ENCODE data around the gene PTPN14.
"Not testable (repeated sequence)": the region's sequence is repeated elsewhere in the genome, so short reads cannot be mapped to it uniquely, and the experiment has no call there.

PTPN14 gene

DNA sequence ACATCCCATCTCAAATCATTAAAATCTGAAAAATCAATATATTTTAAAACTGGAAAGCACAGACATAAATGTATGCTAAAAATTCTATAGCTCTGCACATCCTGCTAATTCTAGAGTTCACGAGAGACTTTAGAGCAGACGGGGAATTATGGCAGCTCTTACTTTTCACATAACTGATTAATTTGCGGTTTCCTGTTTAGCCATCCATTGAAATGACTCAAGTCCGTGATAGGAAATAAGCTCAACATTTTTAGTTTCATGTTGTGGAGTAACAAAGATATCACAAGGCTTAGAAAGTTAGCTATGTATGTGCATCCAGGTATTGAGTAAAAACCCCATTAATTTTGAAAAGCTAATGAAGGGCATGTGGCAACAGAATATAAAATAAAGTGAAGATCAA is 147.2 kb downstream of the PTPN14 start:
- DNase-seq (ENCODE audit: low read depth in 1 of 2, low spot score in 1 of 2): no peak

DNA sequence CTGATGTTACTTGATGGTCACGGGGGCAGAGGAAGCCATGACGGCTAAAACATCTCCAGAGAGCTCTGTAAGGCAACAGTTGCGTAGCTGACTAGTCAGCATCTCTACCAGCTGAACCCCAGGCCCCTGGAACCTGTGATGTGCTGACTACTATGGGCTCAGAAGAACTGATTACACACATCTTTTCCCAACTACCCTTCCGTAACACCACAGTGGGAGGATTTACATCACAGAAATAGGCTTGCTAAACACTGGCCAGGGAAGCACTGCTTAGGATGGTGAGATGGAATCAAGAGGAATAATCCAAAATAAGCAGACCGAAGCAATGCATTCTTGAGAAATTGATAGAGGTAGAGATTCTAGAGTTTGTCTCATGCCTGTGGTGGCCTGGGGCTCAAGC is 148.0 kb downstream of the PTPN14 start:
- DNase-seq (ENCODE audit: low read depth in 1 of 2, low spot score in 1 of 2): no peak

DNA sequence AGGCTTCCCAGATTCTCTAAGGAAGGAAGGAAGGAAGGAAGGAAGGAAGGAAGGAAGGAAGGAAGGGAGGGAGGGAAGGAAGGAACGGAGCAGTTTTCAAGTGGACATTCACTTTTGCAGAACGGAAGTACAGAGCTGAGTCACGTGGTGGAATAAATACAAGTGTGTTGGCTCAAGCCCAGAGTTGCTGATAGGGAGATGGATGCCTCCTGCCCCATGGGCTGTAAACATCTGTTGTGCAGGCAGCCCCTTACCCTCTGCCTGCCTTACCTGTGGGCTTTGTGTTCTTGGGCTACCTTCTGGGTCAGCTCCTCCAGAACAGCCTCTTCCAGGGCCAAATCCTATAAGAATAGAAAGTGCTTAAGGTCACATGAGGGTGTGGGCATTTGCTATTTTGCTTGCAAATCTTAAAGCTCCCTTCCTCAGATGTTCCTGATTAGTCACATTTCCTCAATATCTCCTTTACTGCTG is 148.8 kb downstream of the PTPN14 start:
- DNase-seq (ENCODE audit: low read depth in 1 of 2, low spot score in 1 of 2): no peak

DNA sequence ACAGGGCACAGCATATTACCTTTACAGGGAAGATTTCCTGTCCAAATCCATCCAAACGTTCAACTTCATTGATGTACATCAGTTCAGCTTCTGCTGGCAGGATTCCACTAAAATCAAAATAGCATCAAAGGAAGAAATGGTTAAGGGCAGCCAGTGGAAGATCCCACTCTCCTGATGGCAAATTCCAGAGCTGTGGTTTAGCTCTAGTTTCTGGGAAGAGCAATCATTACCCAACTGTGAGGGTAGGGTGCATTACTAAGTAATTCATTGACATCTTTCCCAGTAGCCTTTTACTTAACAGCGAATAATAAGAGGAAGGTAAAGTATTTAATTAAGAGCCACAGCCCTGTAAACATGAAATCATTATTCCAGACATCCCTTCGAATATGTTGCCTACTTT is 149.7 kb downstream of the PTPN14 start:
- no peak for DNase-seq (ENCODE audit: low read depth in 1 of 2, low spot score in 1 of 2)

DNA sequence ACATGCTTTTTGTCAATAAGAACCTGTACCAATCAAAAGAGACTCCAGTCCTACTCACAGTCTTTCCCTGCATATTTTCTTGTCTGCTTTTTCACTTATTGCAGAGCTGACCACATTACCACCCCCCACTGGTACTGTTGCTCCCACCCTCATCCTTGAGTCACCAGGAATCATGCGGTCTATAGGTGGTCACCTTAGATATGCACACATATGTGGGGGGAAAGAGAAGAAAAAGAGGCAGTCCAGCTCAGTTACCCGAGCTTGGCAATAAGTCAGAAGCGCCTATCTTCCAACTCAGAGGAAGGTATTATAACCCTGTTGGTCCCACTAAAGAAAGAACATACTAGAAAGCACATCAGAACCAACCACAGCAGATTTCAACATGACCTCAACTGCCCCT is 151.3 kb downstream of the PTPN14 start:
- no peak for DNase-seq (ENCODE audit: low read depth in 1 of 2, low spot score in 1 of 2)

DNA sequence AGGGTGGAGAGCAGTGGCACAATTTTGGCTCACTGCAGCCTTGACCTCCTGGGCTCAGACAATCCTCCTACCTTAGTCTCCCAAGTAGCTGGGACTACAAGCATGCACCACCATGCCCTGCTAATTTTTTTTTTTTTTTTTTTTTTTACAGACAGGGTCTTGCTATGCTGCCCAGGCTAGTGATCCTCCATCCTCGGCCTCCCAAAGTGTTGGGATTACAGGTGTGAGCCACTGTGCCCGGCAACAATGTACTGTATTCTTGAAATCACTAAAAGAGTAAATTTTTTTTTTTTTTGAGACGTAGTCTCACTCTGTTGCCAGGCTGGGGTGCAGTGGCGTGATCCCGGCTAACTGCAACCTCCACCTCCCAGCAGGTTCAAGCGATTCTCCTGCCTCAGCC is 152.9 kb downstream of the PTPN14 start:
- DNase-seq (ENCODE audit: low read depth in 1 of 2, low spot score in 1 of 2): no peak

DNA sequence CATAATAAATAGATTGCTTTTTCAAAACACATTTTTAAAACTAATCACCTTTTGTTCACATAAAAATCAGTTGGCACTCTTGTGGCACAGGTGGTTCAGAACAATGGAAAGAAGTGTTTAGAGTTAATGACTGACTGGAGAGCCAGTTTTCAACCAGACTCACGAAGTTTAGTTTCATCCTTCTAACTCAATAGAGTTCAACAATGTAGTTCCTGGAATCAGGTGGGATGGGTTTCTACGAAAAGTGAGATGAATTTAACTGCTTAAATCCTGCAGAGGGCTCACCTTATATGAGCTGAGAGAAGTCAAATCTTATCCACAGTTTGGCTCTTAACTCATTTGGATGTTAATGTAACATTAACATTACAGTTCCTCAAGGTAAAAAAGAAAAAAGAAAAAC is 153.9 kb downstream of the PTPN14 start:
- DNase-seq (ENCODE audit: low read depth in 1 of 2, low spot score in 1 of 2): no peak

DNA sequence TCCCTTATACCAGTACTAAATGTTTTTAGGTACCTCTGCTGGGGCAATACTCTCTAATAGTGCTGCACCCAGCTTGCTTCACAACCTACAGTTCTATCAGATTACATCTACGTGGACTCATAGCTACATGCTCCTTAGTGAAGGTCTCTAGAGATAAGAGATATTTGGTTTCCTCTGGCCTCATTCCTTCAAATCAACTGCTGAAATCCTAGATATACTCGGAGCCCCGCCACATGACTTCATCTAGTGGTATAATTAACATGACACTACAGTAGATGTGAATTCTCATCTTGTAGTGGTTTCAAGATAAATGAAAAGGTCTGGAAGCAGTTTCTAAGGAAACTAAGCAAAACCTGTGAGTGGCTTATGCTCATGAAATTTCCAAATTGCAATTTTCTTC is 155.1 kb downstream of the PTPN14 start:
- DNase-seq (ENCODE audit: low read depth in 1 of 2, low spot score in 1 of 2): no peak

DNA sequence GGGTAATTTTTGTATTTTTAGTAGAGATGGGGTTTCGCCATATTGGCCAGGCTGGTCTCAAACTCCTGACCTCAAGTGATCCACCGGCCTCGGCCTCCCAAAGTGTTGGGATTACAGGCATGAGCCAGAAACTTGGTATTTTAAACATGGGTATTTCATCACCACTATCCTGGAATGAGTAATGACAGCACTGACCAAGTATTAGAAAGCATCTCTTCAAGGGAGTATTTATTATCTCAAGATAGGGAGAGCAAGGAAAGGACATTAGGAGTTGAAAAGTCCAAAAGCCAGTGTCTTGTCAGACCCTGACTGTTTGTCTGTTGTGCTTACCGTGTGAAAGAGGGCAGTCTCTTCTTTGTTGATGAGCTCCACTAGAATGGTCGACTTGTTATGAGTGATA is 156.8 kb downstream of the PTPN14 start:
- DNase-seq (ENCODE audit: low read depth in 1 of 2, low spot score in 1 of 2): not testable (repeated sequence)

DNA sequence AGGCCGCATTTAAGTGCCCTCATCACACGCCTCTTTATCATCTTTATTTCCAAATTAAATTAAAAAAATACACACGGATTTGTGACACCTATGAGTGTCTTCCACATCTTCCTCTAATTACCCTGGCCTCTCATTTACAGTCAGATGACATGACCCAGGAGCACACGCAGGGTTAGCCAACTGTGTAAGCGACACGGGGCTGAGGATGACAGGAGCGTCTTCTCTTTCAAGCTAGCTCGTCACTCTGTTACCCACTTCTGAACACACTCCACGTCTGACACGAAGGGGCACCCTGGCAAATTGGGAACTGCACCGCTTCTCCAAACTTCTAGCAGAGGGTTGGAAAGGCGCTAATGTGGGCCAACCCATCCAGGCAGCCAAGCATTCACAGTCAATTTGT is 158.3 kb downstream of the PTPN14 start:
- DNase-seq (ENCODE audit: low read depth in 1 of 2, low spot score in 1 of 2): no peak

DNA sequence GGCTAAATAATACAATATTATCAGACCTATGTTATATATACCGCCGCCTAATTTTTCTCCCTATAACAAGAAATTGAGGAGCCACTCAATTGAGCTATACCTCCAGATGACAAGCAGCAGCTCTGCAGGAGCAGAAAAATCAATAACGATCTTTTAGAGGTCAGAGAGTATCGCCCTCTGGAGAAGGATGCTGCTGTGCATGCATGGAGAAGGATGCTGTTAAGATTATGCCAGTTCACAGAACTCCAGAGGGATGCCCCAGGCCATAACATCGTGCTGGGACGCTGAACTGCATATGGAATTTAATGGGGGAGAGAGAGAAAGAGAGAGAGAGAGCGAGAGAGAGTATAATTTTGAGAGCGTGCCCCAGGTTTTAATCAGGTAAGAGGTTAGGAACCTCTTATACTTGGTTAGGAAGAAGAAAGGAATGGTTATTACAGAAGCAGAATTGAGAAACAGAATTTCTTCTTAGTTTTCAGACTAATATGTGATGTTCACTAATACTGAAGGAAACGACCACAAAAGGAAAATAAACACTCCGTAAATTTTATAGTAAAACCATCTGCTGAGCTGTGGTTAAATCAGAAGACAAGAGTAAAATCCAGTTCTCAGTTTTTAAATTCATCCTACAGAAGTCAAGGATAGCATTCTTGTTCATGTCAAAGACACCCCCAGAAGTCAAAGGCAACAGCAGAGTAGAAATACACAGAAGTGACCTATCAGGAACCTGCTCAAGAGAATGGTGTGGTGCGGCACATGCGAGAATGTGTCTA is 159.3 kb downstream of the PTPN14 start:
- DNase-seq (ENCODE audit: low read depth in 1 of 2, low spot score in 1 of 2): no peak

DNA sequence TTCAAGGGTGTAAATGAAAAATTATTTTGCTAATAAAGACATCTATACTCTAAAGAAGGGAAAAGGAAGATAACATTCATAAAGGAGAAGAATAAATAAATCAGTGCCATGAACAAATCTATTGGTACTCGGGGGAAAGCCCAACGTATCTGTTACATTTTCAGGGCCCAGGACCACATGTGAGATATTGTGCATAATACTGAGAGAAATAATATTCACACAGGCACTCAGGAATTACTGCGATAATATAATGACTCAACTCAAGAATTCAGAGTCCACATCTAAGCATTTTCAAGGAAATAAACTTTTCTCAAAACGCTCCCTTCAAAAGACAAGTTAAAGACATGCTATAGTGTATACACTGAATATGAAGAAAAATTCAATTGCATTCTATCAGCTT is 161.7 kb downstream of the PTPN14 start:
- DNase-seq (ENCODE audit: low read depth in 1 of 2, low spot score in 1 of 2): no peak

DNA sequence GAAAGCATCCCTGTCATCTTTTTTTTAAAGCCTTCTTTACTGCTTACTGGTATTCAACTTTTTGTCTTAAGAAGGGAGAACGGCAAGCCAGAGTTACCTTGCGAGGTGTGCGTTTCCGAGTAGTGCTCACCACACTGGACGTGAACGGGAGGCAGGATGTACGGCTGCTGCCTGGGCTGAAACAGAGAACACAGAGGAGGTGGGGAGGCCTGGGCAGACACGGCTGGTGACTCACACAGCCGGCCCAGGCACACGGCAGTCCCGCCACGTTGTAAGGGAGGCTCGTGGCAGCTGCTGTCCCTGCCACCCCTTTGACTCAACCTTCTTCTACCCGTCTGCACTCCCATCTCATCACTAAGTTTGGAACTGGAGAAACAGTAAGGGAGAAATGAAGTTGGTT is 164.7 kb downstream of the PTPN14 start:
- no peak for DNase-seq (ENCODE audit: low read depth in 1 of 2, low spot score in 1 of 2)

DNA sequence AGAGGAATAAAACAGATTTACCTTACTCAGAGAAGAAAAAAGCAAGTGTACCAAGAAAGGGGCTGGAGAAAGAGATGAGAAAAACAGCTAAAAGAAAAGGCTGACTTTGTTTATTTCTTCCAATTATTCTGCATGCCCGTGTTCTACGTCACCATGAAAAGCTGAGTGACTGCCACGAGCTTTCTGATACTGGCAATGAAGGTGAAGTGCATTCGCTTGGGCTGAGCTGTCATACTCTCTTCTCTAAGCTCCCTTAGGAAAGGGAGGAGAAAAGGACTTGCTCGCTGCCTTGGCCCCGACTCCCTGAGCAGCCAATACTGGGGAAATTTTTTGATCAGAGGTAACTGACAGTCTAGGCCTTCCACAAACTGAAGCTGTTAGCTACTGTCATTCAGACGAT is 165.1 kb downstream of the PTPN14 start:
- no peak for DNase-seq (ENCODE audit: low read depth in 1 of 2, low spot score in 1 of 2)

DNA sequence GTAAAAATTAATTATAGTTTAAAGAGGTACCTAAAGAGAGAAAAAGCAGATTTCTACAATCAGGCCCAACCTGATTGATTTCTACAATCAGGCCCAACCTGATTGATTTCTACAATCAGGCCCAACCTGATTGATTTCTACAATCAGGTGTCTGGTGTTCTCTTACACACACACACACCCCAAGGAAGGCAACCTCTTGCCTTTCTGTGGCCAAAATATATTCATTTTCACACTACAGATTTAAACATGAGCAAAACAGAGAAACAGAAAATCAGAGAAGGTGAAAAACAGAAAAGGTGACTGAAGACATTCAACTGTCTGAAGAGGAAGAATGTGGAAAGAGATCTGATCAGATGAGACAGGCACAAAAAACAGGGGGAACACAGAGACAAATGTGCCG is 166.0 kb downstream of the PTPN14 start:
- no peak for DNase-seq (ENCODE audit: low read depth in 1 of 2, low spot score in 1 of 2)

DNA sequence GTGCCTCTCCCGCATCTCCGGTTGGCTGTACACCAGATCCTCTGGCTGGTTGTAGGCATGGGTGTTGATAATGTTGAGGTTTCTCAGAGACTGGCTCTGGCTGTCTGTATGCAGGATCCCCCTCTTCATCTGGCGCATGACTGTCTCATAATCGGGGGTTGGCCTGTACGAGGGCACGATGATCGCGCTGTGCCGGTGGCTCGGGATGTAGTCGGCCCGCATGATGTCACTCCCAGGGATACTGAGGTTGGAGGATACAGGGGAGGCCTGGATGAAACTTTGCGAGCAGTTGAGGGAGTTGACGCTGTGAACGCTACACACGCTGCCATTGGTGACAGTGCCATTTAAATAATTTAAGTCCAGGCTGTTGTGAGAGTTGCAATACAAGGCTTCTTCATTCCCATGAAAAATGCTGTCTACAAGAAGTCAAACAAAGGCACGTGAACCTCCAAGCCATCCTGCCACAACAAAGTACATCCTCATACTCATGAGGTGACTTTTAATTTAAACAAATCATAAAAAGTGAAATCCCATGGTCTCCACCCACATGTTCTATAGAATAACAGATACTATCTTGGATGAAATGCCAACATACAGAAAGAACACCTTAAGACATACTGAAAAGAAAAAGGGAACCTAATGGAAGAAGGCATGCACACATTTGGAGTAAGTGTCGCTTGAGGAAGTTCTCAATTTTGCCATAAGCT is 166.9 kb downstream of the PTPN14 start:
- DNase-seq (ENCODE audit: low read depth in 1 of 2, low spot score in 1 of 2): no peak

DNA sequence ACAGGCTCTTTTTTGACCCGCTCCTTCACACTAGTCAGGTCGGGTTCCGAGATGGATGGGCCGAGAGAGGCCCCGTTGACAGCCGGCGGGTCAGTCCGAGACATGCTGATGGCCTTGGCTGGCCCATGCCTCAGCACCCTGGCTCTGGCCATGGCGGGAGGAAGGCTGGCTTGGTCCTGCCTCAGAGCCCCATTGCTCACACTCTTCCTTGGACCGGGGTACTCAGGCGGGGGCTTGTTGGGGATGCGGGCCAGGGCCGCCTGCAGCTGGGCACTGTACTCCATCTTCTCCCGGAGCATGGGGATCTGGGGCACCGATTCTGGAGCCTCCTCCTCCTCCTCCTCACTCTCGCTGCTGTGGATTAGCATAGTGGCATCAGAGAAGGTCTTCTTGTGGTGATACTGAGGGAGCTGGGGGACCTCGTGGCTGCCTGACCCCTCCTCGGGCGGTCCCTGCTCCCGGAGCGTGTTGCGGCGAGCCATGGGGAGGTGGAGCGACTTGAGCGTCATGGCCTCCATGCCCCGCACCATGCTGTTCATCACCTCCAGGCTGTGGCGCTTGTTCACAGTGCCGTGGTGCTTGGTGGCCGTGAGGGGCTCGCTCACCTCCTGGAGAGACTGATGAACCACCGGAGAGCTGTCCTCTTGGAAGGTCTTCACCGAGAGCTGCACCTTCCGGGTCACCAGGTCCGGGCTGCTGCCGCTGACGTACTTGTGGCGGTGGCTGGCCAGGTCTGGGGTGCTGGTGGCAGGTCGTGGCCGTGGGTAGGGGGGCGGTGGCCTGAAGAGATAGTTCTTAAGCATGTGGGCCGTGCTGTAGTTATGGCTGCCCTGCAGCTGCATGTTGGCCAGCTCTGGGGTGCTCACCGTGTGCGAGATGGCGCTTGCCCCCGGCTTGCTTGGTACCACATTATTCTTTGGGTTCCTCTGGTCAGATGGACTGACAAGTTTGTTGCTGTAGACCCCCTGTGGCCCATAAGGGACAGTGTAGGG is 167.7 kb downstream of the PTPN14 start:
- DNase-seq (ENCODE audit: low read depth in 1 of 2, low spot score in 1 of 2): no peak

DNA sequence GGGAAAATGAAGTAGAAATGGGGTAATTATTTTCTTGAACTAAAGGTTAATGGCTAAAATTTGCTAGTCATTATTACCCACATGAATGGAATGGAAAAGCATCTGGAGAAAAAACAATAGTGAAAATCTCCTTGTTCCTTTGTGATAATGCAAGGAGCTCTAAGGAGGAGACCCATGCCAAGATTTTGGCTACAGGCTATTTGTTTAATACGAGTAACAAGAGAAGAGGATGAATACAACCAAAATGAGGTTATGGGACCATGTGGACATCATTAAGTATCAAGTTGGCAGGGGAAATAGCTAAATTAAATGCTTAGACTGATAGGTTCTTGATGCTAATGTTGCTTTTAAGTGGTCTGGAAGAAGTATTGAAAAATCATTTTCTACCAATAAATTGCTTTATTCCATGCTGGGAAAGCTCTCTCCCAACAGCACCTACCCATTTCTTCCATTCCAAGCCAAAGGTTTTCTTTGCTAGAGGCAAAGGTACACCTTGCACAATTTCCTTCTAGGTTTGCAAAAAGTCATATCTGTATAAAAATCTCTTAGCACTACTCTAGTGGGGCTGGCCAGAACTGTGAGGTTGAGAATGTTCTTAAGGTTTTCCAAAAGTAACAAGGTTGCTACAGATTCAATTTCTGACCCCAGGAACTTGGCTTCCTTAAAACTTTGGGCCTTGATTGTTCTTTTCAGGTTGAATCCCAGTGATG is 170.3 kb downstream of the PTPN14 start:
- DNase-seq (ENCODE audit: low read depth in 1 of 2, low spot score in 1 of 2): no peak

DNA sequence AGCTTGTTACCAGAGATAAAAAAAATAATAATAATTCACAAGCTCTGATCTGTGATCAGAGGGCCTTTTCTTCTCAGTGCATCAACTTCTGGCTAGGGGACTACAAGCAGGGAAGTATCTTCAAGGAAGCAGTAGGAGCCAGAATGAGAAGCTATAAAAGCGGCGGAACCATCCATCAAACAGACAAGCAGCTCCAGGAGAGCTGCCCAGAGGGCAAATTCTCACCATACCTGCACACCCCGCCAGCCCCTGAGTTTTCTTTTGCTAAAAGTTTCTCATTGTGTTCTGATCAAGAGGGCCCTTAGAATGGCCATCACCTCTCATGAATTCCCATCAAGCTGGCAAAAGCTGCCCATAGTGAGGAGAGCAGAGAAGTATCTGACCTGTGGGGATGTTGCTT is 171.0 kb downstream of the PTPN14 start:
- DNase-seq (ENCODE audit: low read depth in 1 of 2, low spot score in 1 of 2): no peak

DNA sequence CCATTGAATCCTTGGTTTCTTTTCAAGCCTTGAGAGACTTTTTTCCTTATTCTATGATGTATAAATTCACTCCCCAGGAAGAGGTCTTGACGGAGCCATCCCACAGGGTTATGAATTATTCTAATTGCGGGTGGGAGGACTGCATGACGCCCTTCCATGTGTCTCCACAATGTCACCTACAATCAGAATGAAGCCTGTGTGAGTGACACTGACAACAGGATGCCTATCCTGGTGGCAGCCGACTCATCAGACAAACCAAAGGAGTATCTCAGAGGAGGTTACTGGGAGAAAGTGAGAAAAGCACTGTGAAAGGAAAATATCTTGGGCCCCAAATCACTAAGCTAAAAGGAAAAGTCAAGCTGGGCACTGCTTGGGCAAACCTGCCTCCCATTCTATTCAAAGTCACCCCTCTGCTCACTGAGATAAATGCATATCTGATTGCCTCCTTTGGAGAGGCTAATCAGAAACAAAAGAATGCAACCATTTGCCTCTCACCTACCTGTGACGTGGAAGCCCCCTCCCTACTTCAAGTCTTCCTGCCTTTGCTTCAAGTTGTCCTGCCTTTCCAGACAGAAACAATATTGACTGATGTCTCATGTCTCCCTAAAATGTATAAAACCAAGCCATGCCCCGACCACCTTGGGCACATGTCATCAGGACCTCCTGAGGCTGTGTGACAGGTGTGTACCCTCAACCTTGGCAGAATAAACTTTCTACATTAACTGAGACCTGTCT is 172.0 kb downstream of the PTPN14 start:
- DNase-seq (ENCODE audit: low read depth in 1 of 2, low spot score in 1 of 2): no peak

Data from activated CD4-positive, alpha-beta T cell treated with anti-CD3 and anti-CD28 coated beads, Interleukin-2, amount 50 U/mL, for 24 hours (primary cell).